A549 (cell line): ENCODE measurements around the gene ZFYVE9. TPM values are rescaled to one million over a fixed set of nuclear protein-coding genes. Genes with fewer than 3 reads are reported as not detected.
"Not testable (repeated sequence)": the region's sequence is repeated elsewhere in the genome, so short reads cannot be mapped to it uniquely, and the experiment has no call there.

ENCODE experiments used
- ATAC-seq, 2 experiments: fragments of 200-7000 bp in 1 of 2; fragments of >200 bp in 1 of 2; cut with Nextera tagmentation in 1 of 2; cut with Tn5 transposase in 1 of 2; 3 replicates each; pipeline versions ENCODE4 v1.8.0 to v1.9.1; 2018 to 2020; ENCODE audit warnings: mild to moderate bottlenecking in 1 of 2, moderate library complexity in 1 of 2
- CTCF ChIA-PET: fragments of 300-600 bp; sonication (Branson Sonifier 250); formaldehyde crosslinking; extraction: SDS; loops from one replicate; lab custom pipeline; 2021; ENCODE audit warnings: antibody characterized with exemption, inconsistent platforms; lab: Yijun Ruan, JAX
- POLR2A ChIA-PET: fragments of 350-600 bp; formaldehyde crosslinking; extraction: SDS; loops from one replicate; lab custom pipeline; 2021; ENCODE audit warnings: antibody characterized with exemption, inconsistent platforms; lab: Yijun Ruan, JAX
- DNase-seq, 2 experiments: peaks; one replicate each; pipeline versions ENCODE4 v3.0.0 to v3.0.0-alpha.2; 2011 to 2016; ENCODE audit warnings: low read depth in 1 of 2, low spot score in 1 of 2
- FAIRE-seq: peaks from 2 replicates; lab custom pipeline; 2011; peaks lifted over from hg19 to GRCh38; lab: Jason Lieb, UNC
- H3K27ac ChIP-seq, 2 experiments: fragments of >200 bp; sonication (Bioruptor Twin); formaldehyde crosslinking; 3 replicates each; pipeline ENCODE4 v1.5.1; 2016 to 2017
- H3K4me1 ChIP-seq: fragments of >200 bp; sonication (Bioruptor Twin); formaldehyde crosslinking; 3 replicates; pipeline ENCODE4 v1.6.1; 2016
- H3K4me2 ChIP-seq: fragments of >200 bp; sonication (Bioruptor Twin); formaldehyde crosslinking; 3 replicates; pipeline ENCODE4 v1.6.1; 2016
- H3K4me3 ChIP-seq: fragments of >200 bp; sonication (Bioruptor Twin); formaldehyde crosslinking; 3 replicates; pipeline ENCODE4 v1.5.1; 2016
- H3K9me3 ChIP-seq: fragments of >200 bp; sonication (Bioruptor Twin); formaldehyde crosslinking; 3 replicates; pipeline ENCODE4 v1.6.1; 2016
- BHLHE40 ChIP-seq: IDR thresholded peaks from 2 replicates; pipeline ENCODE4 v1.6.1; 2012; ENCODE audit warnings: low read depth, low read length, inconsistent platforms
- CBX2 ChIP-seq: fragments of 200-600 bp; sonication (generic); IDR thresholded peaks from 2 replicates; pipeline ENCODE4 v1.6.1; 2016; ENCODE audit warnings: low read depth, mild to moderate bottlenecking, borderline replicate concordance
- CBX8 ChIP-seq: fragments of 200-600 bp; sonication (generic); IDR thresholded peaks from 2 replicates; pipeline ENCODE4 v1.6.1; 2016
- CEBPB ChIP-seq, 2 experiments: fragments of >200 bp in 1 of 2; sonication (Bioruptor Twin) in 1 of 2; formaldehyde crosslinking in 1 of 2; IDR thresholded peaks; 2 replicates each; pipeline ENCODE4 v1.6.1; 2012 to 2016
- CHD2 ChIP-seq: fragments of 150-350 bp; IDR thresholded peaks from 2 replicates; pipeline ENCODE4 v1.6.1; 2014; ENCODE audit warnings: low read length; ENCODE audit not compliant: partially characterized antibody
- FOSB ChIP-seq: fragments of 250-450 bp; sonication (Bioruptor Pico); IDR thresholded peaks from 2 replicates; pipeline ENCODE4 v1.5.0; 2020; ENCODE audit warnings: mild to moderate bottlenecking, moderate library complexity
- FOSL2 ChIP-seq, 2 experiments: fragments of 450-650 bp in 1 of 2; fragments of >200 bp in 1 of 2; sonication (Bioruptor Twin) in 1 of 2; formaldehyde crosslinking; IDR thresholded peaks; 2 replicates each; pipeline versions ENCODE4 v1.5.0 to v1.6.1; 2016 to 2020; ENCODE audit warnings: mild to moderate bottlenecking in 1 of 2, moderate library complexity in 1 of 2
- FOXS1 ChIP-seq: fragments of 250-450 bp; sonication (Bioruptor Pico); IDR thresholded peaks from 2 replicates; pipeline ENCODE4 v1.5.0; 2020; ENCODE audit warnings: mild to moderate bottlenecking, moderate library complexity
- HDAC2 ChIP-seq: fragments of 200-600 bp; sonication (generic); IDR thresholded peaks from 2 replicates; pipeline ENCODE4 v1.6.1; 2016
- JUNB ChIP-seq: fragments of >200 bp; sonication (Bioruptor Twin); formaldehyde crosslinking; IDR thresholded peaks from 2 replicates; pipeline ENCODE4 v1.6.1; 2016
- KDM5A ChIP-seq: fragments of 200-600 bp; sonication (generic); IDR thresholded peaks from 2 replicates; pipeline ENCODE4 v1.6.1; 2016; ENCODE audit warnings: antibody characterized with exemption, mild to moderate bottlenecking
- MAFK ChIP-seq: fragments of 450-650 bp; IDR thresholded peaks from 2 replicates; pipeline ENCODE4 v1.6.1; 2014; ENCODE audit not compliant: partially characterized antibody
- MYC ChIP-seq: IDR thresholded peaks from 2 replicates; pipeline ENCODE4 v1.6.1; 2012; ENCODE audit warnings: mild to moderate bottlenecking, inconsistent platforms, low read length, improper control_type of control experiment, borderline replicate concordance
- RCOR1 ChIP-seq: fragments of 150-350 bp; IDR thresholded peaks from 2 replicates; pipeline ENCODE4 v1.6.1; 2014; ENCODE audit warnings: antibody characterized with exemption, low read length, low read depth
- SREBF2 ChIP-seq: fragments of 450-650 bp; IDR thresholded peaks from 2 replicates; pipeline ENCODE4 v1.6.1; 2014; ENCODE audit warnings: mild to moderate bottlenecking, moderate library complexity
- TP53 ChIP-seq: fragments of 250-450 bp; sonication (Bioruptor Pico); IDR thresholded peaks from 2 replicates; pipeline ENCODE4 v1.5.0; 2021; ENCODE audit warnings: mild to moderate bottlenecking, moderate library complexity
- WGBS: methylation state at CpG from one replicate; pipeline ENCODE4 v1.1.6; 2017; ENCODE audit errors: missing lambda C conversion rate; 5-methylcytosine and 5-hydroxymethylcytosine counted together
- polyA plus RNA-seq, 4 experiments: library from polyadenylated mRNA; depleted of rRNA in 3 of 4; stranded (reverse); fragments of >200 nt; fragmentation: RNase III in 1 of 4; extraction: RNeasy Plus Mini Kit Qiagen cat#74134 plus additional on column Dnase treatment in 1 of 4; gene quantifications; 2 replicates in 3 of 4; 3 replicates in 1 of 4; pipeline ENCODE4 v1.2.3, GENCODE V29; 2011 to 2017
- TF ChIP-seq, protein P1 (sequence below): fragments of >200 bp; sonication (Bioruptor Twin); formaldehyde crosslinking; IDR thresholded peaks from 3 replicates; pipeline ENCODE4 v1.6.1; 2016
- TF ChIP-seq, protein P2 (sequence below): fragments of 200-600 bp; sonication (generic); IDR thresholded peaks from 2 replicates; pipeline ENCODE4 v1.6.1; 2016; ENCODE audit warnings: antibody characterized with exemption, mild to moderate bottlenecking, moderate library complexity

Gene ZFYVE9
- polyA plus RNA-seq, 2 of the 4 experiments (the other 2 are of a cell fraction): 7.1 to 11.9 TPM

DNA sequence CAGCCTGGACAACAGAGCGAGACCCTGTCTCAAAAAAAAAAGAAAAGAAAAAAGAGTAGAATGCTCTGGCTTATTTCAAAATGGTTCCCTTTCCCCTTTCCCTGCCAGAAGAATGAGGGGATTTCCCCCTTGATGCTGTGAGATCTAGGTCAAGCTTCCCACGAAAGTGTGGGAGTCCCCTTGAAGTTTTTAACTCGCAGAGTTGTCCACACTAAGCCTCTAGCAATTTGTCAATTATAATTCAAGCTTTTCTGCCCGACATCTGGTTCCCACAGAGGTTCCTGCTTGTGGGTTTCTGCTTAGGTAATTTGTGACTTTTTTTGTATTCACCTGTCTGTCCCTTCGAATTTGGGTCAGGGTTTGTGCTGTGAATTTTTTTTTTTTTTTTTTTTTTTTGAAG is 62.8 kb downstream of the ZFYVE9 start:
- Histone ChIP-seq H3K4me1 (no peaks in the 10 kb centered on the region), H3K4me3 (no peak overlapping the region), H3K4me2 (no peak overlapping the region), H3K9me3 (no peaks in the 10 kb centered on the region), H3K27ac (no peak overlapping the region)
- ATAC-seq (no peak), FAIRE-seq (no peak), DNase-seq (no peak)
- CTCF ChIA-PET: interaction anchor here (2.0 kb wide), 1 partner anchor 10 kb away, joined by 6 read pairs; no protein-coding TSS in a partner anchor
- POLR2A ChIA-PET: no interaction called here
- 76% methylated on average over 5 of the region's 5 CpGs for WGBS
- TF ChIP-seq CHD2 (no peak), FOSL2 (IDR thresholded peaks at IDR 0.05) (no peak), FOSL2 (CRISPR knock-in tag; IDR thresholded peaks at IDR 0.05) (no peak), FOXS1 (no peak), CBX8 (no peak), RCOR1 (no peak), BHLHE40 (no peak), HDAC2 (no peak), CEBPB (IDR thresholded peaks at IDR 0.05) (no peak), SREBF2 (no peak), FOSB (CRISPR knock-in tag) (no peak), TP53 (CRISPR knock-in tag) (no peak), JUNB (no peak), CBX2 (no peak), MYC (no peak), KDM5A (no peak)
- TF ChIP-seq, protein P1, sequence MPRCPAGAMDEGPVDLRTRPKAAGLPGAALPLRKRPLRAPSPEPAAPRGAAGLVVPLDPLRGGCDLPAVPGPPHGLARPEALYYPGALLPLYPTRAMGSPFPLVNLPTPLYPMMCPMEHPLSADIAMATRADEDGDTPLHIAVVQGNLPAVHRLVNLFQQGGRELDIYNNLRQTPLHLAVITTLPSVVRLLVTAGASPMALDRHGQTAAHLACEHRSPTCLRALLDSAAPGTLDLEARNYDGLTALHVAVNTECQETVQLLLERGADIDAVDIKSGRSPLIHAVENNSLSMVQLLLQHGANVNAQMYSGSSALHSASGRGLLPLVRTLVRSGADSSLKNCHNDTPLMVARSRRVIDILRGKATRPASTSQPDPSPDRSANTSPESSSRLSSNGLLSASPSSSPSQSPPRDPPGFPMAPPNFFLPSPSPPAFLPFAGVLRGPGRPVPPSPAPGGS: no peak
- TF ChIP-seq, all 56 proteins: peak for 0

DNA sequence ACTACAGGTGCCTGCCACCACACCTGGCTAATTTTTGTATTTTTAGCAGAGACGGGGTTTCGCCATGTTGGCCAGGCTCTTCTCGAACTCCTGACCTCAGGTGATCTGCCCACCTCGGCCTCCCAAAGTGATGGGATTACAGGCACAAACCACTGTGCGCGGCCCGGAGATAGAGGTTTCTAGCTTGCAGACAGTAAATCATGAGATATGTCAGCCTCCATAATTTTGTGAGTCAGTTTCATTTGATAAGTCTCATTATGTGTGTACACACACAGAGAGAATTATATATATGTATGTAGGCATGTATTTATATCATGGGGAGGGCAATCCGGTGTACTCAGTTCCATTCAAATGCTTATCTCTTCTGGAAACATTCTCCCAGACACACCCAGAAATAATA is 64.8 kb downstream of the ZFYVE9 start:
- H3K4me3 ChIP-seq, H3K27ac ChIP-seq, H3K4me2 ChIP-seq, H3K4me1 ChIP-seq, ATAC-seq, FAIRE-seq, H3K9me3 ChIP-seq, CTCF ChIA-PET, DNase-seq, POLR2A ChIA-PET: not testable (repeated sequence)
- WGBS: 87% methylated on average over 8 of the region's 8 CpGs

DNA sequence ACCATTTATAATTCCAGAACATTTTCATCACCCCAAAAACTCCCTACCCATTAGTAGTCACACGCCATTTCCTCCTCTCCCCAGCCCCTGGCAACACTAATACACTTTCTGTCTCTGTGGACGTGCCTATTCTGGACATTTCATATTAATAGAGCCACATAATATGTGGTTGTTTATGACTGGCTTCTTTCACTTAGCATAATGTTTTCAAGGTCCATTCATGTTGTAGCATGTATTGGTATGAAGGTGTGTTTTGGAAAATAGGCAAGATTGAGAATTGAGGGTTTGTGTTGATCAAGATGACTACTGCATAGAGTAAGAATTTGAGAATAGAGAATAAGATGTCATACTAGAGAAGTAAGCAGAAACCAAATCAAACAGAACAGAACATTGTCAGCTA is 67.5 kb downstream of the ZFYVE9 start:
- TF ChIP-seq MAFK: no peak
- no peak for TF ChIP-seq KDM5A
- TF ChIP-seq, protein P1: no peak
- TF ChIP-seq, protein P2, sequence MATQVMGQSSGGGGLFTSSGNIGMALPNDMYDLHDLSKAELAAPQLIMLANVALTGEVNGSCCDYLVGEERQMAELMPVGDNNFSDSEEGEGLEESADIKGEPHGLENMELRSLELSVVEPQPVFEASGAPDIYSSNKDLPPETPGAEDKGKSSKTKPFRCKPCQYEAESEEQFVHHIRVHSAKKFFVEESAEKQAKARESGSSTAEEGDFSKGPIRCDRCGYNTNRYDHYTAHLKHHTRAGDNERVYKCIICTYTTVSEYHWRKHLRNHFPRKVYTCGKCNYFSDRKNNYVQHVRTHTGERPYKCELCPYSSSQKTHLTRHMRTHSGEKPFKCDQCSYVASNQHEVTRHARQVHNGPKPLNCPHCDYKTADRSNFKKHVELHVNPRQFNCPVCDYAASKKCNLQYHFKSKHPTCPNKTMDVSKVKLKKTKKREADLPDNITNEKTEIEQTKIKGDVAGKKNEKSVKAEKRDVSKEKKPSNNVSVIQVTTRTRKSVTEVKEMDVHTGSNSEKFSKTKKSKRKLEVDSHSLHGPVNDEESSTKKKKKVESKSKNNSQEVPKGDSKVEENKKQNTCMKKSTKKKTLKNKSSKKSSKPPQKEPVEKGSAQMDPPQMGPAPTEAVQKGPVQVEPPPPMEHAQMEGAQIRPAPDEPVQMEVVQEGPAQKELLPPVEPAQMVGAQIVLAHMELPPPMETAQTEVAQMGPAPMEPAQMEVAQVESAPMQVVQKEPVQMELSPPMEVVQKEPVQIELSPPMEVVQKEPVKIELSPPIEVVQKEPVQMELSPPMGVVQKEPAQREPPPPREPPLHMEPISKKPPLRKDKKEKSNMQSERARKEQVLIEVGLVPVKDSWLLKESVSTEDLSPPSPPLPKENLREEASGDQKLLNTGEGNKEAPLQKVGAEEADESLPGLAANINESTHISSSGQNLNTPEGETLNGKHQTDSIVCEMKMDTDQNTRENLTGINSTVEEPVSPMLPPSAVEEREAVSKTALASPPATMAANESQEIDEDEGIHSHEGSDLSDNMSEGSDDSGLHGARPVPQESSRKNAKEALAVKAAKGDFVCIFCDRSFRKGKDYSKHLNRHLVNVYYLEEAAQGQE: no peak
- TF ChIP-seq CBX2: no peak
- FAIRE-seq: no peak
- ChIA-PET POLR2A (no interaction called here), CTCF (no interaction called here)
- WGBS: 93% methylated on average over 2 of the region's 2 CpGs
- H3K9me3 ChIP-seq: no peaks in the 10 kb centered on the region
- no peaks in the 10 kb centered on the region for H3K4me1 ChIP-seq
- DNase-seq: no peak
- H3K4me3 ChIP-seq: no peak overlapping the region
- H3K27ac ChIP-seq: no peak overlapping the region
- H3K4me2 ChIP-seq: no peak overlapping the region
- no peak for ATAC-seq
